Measurements from ENCODE around the gene GLIPR1L2.
"Not testable (repeated sequence)": the region's sequence is repeated elsewhere in the genome, so short reads cannot be mapped to it uniquely, and the experiment has no call there.

GLIPR1L2 gene

GRCh38 chr12:75457191-75457590 is 66.3 kb downstream of the GLIPR1L2 start:
- TF ChIP-seq, protein P1, sequence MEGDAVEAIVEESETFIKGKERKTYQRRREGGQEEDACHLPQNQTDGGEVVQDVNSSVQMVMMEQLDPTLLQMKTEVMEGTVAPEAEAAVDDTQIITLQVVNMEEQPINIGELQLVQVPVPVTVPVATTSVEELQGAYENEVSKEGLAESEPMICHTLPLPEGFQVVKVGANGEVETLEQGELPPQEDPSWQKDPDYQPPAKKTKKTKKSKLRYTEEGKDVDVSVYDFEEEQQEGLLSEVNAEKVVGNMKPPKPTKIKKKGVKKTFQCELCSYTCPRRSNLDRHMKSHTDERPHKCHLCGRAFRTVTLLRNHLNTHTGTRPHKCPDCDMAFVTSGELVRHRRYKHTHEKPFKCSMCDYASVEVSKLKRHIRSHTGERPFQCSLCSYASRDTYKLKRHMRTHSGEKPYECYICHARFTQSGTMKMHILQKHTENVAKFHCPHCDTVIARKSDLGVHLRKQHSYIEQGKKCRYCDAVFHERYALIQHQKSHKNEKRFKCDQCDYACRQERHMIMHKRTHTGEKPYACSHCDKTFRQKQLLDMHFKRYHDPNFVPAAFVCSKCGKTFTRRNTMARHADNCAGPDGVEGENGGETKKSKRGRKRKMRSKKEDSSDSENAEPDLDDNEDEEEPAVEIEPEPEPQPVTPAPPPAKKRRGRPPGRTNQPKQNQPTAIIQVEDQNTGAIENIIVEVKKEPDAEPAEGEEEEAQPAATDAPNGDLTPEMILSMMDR (conservative IDR thresholded peaks at IDR 0.05) = no peak

GRCh38 chr12:75457866-75458265 is 67.0 kb downstream of the GLIPR1L2 start:
- not testable (repeated sequence) for H3K27ac ChIP-seq

More at GRCh38 chr12:75457191-75457590, 66.3 kb downstream of the GLIPR1L2 start:
- no peak overlapping the region for H3K27ac ChIP-seq

DNA sequence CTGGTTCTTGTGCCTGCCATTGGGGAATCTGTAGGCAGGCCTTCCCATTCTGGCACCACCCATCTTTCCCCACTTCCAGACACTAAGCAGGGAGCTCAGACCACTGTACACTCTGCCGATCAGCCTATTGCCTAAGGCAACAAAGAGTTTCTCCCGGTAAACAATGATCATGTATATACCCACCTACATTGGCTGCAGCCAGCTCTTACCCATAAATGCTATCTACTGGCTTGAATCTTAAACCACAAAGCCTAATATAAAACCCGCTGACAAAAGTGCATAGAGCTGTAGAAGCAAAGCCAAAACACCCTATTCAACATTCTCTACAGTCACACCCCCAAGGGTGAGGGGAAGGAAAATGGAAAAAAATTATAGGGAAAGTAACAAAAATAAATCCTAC is 68.9 kb downstream of the GLIPR1L2 start:
- TF ChIP-seq, protein P1 (conservative IDR thresholded peaks at IDR 0.05) = no peak
- H3K27ac ChIP-seq = peak overlapping the region; percentile 54

DNA sequence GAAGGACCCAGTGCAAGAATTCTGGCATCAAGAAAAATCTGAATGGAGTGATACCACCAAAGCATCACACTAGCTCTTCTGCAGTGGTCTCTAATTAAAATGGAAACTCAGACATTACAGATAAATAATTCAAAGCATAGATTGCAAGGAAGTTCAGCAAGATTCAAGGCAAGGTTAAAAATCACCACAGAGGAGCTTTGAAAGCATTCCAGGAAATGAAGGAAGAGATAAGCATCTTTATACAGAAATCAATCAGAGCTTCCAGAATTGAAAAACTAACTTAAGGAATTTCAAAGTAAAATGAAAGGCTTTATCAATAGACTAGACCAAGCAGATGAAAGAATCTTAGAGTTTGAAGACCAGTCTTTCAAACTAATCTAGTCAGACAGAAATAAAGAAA is 69.3 kb downstream of the GLIPR1L2 start:
- TF ChIP-seq, protein P1 (conservative IDR thresholded peaks at IDR 0.05) = no peak
- peak overlapping the region; percentile 54 for H3K27ac ChIP-seq

DNA sequence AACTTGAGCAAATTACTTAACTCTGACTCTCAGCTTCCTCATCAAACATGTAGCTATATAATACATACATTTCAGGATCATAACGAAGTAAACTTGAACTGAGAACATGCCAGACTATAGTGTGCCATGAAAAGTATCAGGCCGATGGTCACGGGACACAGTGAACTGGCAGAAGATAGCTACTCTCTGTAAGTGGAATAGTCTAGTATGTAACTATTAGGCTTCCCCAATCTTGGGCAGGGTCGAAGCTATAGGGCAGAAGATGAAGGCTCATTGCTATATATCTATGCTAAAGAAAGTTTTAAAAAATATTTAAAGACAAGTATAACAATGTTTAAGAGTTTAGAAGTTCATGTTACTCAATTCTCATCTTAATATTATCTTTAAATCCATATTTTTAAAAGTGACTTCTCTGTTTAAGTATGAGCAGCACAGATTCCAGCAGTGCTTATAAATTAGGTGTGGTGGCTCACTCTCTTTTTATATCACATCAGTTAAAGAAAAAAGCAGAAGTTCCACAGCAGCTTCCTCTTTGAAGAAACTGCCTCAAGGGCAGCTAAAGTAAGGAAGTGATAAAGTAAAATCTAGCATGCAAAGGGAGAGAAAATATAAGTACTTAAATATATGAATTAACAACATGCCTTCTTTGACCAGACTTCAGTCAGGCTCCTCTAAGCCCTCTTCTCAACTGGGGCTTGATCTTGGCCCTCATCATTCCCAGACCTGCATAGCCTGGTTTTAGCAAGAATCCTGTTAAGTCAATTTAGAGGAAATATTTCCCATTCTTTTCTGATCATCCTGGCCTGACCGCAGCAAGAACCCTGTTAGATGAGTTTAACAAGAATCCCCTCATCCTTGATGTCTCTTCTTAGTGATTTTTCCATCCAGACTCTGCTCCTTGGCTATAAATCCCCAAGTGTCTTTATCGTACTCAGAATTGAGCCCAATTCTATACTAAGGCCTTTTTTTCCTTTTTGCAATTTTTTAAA is 81.3 kb downstream of the GLIPR1L2 start:
- TF ChIP-seq, protein P1 (conservative IDR thresholded peaks at IDR 0.05) = no peak
- H3K27ac ChIP-seq = no peak overlapping the region

GRCh38 chr12:75474116-75474515 is 83.2 kb downstream of the GLIPR1L2 start:
- TF ChIP-seq, protein P1 (conservative IDR thresholded peaks at IDR 0.05) = no peak
- no peak overlapping the region for H3K27ac ChIP-seq

- TF ChIP-seq, protein P1 (conservative IDR thresholded peaks at IDR 0.05) = no peak
- H3K27ac ChIP-seq = no peak overlapping the region
Observed at GRCh38 chr12:75476071-75476470, 85.2 kb downstream of the GLIPR1L2 start.

GRCh38 chr12:75477137-75477536 is 86.2 kb downstream of the GLIPR1L2 start:
- H3K27ac ChIP-seq = no peak overlapping the region

More at GRCh38 chr12:75477137-75477536, 86.2 kb downstream of the GLIPR1L2 start:
- TF ChIP-seq, protein P1 (conservative IDR thresholded peaks at IDR 0.05) = no peak
